ENCODE data around the gene IRX6. TPM values are rescaled to one million over a fixed set of nuclear protein-coding genes. Genes with fewer than 3 reads are reported as not detected.

IRX6 gene
- total and polyA plus RNA-seq, 2 of the 8 experiments (the other 6 are each of a cell fraction or from before 2014, with no cell fraction given): 0.61 TPM; not detected in 1

GRCh38 chr16:55331648-55332185 lies 7.7 kb downstream of the IRX6 start:
- Histone ChIP-seq H3K14ac (ENCODE audit: insufficient read length) (no peak overlapping the region), H2BK5ac (ENCODE audit: low read depth, low read length) (no peak overlapping the region), H2BK12ac (ENCODE audit: low read depth, low read length) (peak overlapping the region; percentile 27), H4K91ac (replicated peaks; ENCODE audit: insufficient read length, low read length) (no peak overlapping the region), H3K4me1 (replicated peaks in 1 of 4; ENCODE audit: control insufficient read depth in 3 of 4, insufficient read depth in 4 of 4, low read length in 3 of 4) (peaks cover 0 to 24% (median 8%) of the 10 kb centered on the region in 4 experiments; a peak in 5 of 7 replicates), H3K27me3 (replicated peaks in 1 of 4; ENCODE audit: control insufficient read depth in 3 of 4, extremely low read depth in 1 of 4, insufficient read depth in 3 of 4, low read length in 3 of 4) (peaks cover 72 to 86% (median 77%) of the 10 kb centered on the region in 4 experiments), H3K79me2 (ENCODE audit: control insufficient read depth in 1 of 2, insufficient read depth in 2 of 2, low read length in 2 of 2) (no peaks in the 10 kb centered on the region), H2BK120ac (replicated peaks; ENCODE audit: low read depth, low read length) (no peak overlapping the region), H3K9ac (replicated peaks in 1 of 4; ENCODE audit: extremely low read depth in 1 of 4, low read depth in 3 of 4, low read length in 3 of 4) (peak overlapping the region in 1 of 4 experiments; percentile 8; a peak in 1 of 7 replicates), H3K23ac (ENCODE audit: insufficient read length) (no peak overlapping the region), H2AK5ac (ENCODE audit: low read depth, low read length) (no peak overlapping the region), H3K9me3 (ENCODE audit: insufficient read depth in 2 of 2, low read depth in 1 of 2, low read length in 1 of 2) (no peaks in the 10 kb centered on the region), H4K5ac (ENCODE audit: insufficient read length, low read depth, low read length) (no peak overlapping the region), H4K8ac (ENCODE audit: extremely low read depth, insufficient read depth, low read length) (no peak overlapping the region; the same call in 1 of the 2 replicates), H2BK15ac (ENCODE audit: low read length) (no peak overlapping the region), H3K4me2 (ENCODE audit: insufficient read depth in 1 of 2, low read depth in 2 of 2, low read length in 2 of 2) (peak overlapping the region; percentile 76 to 86), H3K4me3 (ENCODE audit: extremely low read depth in 1 of 4, insufficient read depth in 2 of 4, low read depth in 3 of 4, low read length in 4 of 4) (peak overlapping the region; percentile 42 to 63 (median 52); a peak in 7 of 8 replicates), H3K27ac (ENCODE audit: low read depth, low read length) (no peak overlapping the region), H4K20me1 (replicated peaks in 1 of 2; ENCODE audit: control insufficient read depth in 1 of 2, insufficient read depth in 2 of 2, low read length in 2 of 2) (peaks cover 9 to 13% of the 10 kb centered on the region in 2 experiments), H3K4ac (replicated peaks; ENCODE audit: insufficient read length, low read depth, low read length) (no peak overlapping the region), H3K56ac (replicated peaks; ENCODE audit: insufficient read length, low read depth, low read length) (no peak overlapping the region), H3K79me1 (ENCODE audit: low read depth, low read length) (no peaks in the 10 kb centered on the region), H2BK20ac (ENCODE audit: low read length) (no peak overlapping the region), H3K23me2 (ENCODE audit: low read depth, low read length) (peaks cover 18% of the 10 kb centered on the region; the same call in 1 of the 2 replicates), H2AFZ (ENCODE audit: low read length) (peak overlapping the region; percentile 76), H3K18ac (ENCODE audit: extremely low read depth, low read length) (no peak overlapping the region; the same call in 1 of the 2 replicates), H3K36me3 (ENCODE audit: control insufficient read depth in 2 of 4, insufficient read depth in 4 of 4, low read length in 3 of 4) (no peaks in the 10 kb centered on the region)
- no peak for DNase-seq (ENCODE audit: low read depth in 1 of 2, low spot score in 2 of 2)
- CTCF ChIA-PET (ENCODE audit: partially characterized antibody): interaction anchor here (0.6 to 1.5 kb wide), 5 partner anchors 67 to 738 kb away, joined by 3 to 4 read pairs (median 4); no protein-coding TSS in a partner anchor
- no peak for FAIRE-seq
- POLR2A ChIA-PET (ENCODE audit: partially characterized antibody): interaction anchor here (1.2 kb wide), 1 partner anchor 8 kb away, joined by 5 read pairs; the partner anchor contains the start of gene IRX6
- WGBS, 2 experiments (ENCODE audit: extremely low coverage in 1 of 2, insufficient coverage in 1 of 2, insufficient read length in 1 of 2, insufficient replicate concordance in 2 of 2, low coverage in 1 of 2, low lambda C conversion rate in 2 of 2, missing lambda C conversion rate in 1 of 2): 6% methylated on average over 21 of the region's 28 CpGs; no CpG with 5 or more reads in 1 of the 2 experiments
- TF ChIP-seq RAD21 (IDR thresholded peaks at IDR 0.05 in 1 of 2, conservative IDR thresholded peaks at IDR 0.05 in 1 of 2; ENCODE audit: low read depth in 2 of 2, low read length in 2 of 2) (no peak), SAP30 (IDR thresholded peaks at IDR 0.05; ENCODE audit: insufficient read depth, insufficient replicate concordance, low read length) (no peak), SUZ12 (IDR thresholded peaks at IDR 0.05; ENCODE audit: low read length) (peak; percentile 88), SIN3A (conservative IDR thresholded peaks at IDR 0.05 in 1 of 2, IDR thresholded peaks at IDR 0.05 in 1 of 2; ENCODE audit: low read depth in 1 of 2, low read length in 2 of 2) (no peak), EZH2 (IDR thresholded peaks at IDR 0.05; ENCODE audit: low read depth, low read length, severe bottlenecking) (peak; percentile 80), NANOG (IDR thresholded peaks at IDR 0.05; ENCODE audit: insufficient read depth, low read depth, low read length, poor library complexity, severe bottlenecking) (no peak), RNF2 (IDR thresholded peaks at IDR 0.05; ENCODE audit: borderline replicate concordance, low read depth, low read length, missing control alignments, poor library complexity, severe bottlenecking) (peak; percentile 49), SP2 (IDR thresholded peaks at IDR 0.05; ENCODE audit: low read length) (no peak), BCL11A (IDR thresholded peaks at IDR 0.05; ENCODE audit: low read depth in 2 of 2, low read length in 2 of 2) (no peak), SIRT6 (IDR thresholded peaks at IDR 0.05; ENCODE audit: low read length) (no peak), BRCA1 (IDR thresholded peaks at IDR 0.05; ENCODE audit: low read depth, low read length) (no peak)
